GM19025 (cell line): Measurements from ENCODE around the gene SCAF11.
A peak's percentile ranks its signal among the peaks of the same experiment; 100 is the strongest.

Source experiments
- ATAC-seq: cut with Tn5 transposase; IDR thresholded peaks from one replicate; pipeline ENCODE4 v1.9.1; 2021; ENCODE audit warnings: mild to moderate bottlenecking, low read depth, moderate library complexity; ENCODE audit not compliant: unreplicated experiment

The SCAF11 gene

DNA sequence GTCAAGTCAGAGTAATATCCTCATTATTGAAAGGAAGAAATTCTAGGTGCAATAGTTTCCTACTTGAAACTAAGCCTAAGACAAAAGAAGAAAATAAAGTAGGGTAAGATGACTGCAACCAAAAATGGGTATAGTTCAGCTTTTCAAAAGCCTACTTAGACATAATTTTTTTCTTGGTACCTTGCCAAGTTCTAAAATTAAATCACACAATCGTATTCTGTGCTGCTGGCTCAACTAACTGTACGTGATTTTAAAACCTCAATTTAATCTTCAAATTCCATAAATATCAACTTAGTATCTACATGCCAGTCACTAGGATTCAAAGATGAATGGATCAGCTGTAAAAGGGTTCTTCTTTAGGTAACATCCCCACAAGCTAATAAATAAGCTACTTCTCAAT, 56.9 kb downstream of the SCAF11 start:
- no peak for ATAC-seq

DNA sequence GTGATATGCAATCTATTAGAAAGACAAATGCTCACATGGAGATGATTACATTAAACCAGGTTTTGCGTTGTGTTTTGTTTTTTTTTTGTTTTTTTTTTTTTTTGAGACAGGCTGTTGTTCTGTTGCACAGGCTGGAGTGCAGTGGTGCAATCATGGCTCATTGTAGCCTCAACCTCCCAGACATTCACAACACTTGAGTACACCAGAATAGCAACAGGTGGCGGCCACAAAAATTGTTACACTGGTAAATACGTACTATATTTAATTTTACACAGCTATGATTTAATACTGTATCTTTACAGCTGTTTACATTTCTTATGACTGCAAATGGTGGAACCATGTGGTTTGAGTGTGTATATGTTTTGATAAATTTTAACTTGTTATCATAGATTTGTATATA, 60.0 kb downstream of the SCAF11 start:
- no peak for ATAC-seq

DNA sequence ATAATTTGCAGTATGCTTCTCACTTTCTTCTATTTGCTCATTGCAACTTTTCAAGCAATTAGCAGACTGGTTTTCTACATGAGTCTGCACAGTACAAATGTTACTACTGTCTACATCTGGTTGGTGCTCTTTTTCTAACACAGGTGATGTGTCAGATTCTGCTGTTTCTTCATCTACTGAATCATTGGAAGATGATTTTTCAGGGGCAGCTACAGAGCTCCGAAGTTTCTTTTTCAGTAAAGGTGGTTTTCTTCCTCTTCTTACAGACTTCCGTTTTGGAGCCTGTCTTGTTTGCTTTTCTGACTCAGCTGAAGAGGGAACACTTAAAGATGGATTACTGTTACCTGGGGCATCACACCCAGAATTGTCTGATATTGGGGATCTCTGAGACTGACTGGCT, 62.1 kb downstream of the SCAF11 start:
- ATAC-seq = no peak

DNA sequence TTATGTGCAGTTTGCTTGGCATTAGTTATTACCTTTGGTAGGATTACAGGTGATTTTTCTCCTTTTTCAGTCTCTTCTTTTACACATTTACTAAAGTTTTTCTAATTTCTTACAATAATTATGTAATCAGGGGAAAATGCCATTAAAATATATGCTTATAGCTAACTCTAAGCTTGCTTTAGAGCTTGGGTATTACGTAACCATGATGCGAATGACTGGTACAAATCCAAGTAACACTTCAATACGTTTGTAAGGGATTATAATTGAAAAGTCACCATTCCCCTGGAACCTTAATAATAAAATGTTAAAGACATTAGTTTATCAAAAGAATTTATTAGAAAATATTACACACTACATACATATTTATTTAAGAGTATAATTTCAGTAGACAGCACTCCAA, 71.6 kb downstream of the SCAF11 start:
- no peak for ATAC-seq

DNA sequence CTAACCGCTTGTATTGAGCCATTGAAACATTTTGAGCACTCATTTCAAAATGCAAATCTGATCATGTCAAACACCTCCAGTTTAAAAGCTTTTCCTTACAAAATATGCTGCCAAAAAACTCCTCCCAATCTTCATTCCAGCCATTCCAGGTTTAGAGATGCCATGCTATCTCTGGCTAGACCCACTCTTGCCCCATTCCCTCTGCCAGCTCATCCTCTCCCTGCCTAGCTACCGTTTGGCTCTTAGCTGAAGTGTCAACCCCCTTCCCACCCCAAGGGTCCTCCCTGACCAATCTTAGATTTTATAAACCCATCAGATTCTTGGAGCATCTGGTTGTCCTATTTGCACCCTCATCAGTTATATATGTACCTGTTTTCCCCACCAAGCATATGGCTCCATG, 75.0 kb downstream of the SCAF11 start:
- ATAC-seq = no peak

DNA sequence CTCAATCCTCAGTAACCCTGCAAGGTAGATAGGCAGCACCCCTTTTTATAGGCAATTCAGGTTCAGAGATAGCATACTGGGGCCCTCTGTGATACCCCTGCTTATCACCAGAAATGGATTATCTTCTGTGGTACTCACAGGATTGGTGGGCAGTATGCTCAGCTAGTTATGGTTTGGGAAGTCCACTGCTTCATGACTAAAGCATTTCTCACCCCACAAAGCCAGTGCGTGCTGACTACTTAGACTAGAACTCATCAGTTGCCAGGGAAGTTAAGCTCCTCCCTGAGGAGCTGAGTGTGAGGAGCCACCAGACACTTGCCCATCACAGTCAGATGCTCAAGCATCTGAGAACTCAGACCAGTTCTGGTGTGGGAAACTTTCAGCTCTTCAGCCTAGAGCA, 76.3 kb downstream of the SCAF11 start:
- no peak for ATAC-seq

DNA sequence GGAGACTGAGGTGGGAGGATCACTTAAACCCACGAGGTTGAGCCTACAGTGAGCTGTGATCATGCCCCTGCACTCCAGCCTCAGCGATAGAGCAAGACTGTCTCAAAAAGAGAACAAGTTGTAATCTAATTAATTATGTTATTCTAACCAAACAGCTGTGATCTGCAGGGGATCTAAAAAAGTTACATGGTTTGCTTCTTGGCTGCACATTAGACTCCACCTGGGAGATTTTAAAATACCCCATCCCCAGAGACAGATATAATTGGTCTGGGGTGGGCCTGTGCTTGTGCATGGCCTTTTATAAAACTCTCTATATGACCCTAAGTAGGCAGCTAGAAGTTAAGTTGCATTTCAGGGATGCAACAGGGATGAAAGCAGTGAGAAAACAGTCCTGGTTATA, 76.7 kb downstream of the SCAF11 start:
- no peak for ATAC-seq

DNA sequence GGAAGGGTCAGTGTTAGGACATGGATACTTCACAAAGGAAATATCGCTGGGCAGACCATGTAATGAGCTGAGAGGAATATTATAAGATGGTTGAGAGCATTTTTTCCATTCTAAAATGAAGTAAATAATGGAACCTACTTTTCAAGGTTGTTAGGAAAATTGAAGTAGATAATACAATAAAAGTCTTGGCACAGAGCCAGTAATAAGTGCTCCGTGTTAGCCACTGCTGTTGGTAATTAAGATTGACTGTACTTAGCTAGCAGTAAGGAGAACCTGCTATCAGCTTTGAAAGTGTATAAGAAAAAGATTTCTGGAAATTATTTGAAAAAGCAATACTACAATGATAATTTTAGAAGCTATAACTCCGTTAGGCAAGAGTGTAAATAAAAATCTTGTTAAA, 77.6 kb downstream of the SCAF11 start:
- no peak for ATAC-seq

DNA sequence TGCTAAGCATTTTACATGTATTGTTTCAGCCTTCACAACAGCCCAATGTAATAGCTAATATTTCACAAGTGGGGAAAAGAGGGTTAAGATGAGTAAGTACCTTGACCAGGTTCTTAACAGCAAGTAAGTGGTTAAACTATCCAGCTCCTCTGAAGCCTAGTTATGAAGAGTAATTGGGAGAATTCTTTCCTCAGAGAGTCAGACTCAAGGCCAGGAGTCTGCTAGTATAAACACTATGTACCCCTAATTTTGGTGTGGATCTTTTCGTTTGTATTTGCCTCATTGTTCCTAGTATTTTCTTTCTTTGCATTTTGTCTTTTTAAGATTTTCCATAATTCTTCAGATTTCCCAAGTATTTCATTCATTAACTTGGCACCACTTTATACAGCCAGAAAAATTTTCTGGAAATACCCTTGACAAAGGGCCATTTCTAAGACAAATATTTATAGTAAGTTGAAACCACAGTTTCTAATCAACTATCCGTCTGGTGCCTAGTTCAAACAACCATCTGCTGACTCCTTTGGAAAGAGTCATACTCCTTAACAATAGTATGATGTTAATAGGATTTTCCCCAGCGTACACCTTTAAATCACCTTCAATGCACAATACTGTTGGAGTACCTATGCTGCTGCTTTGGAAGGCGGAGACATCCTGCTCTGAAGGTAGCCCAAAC, 81.2 kb downstream of the SCAF11 start:
- no peak for ATAC-seq

DNA sequence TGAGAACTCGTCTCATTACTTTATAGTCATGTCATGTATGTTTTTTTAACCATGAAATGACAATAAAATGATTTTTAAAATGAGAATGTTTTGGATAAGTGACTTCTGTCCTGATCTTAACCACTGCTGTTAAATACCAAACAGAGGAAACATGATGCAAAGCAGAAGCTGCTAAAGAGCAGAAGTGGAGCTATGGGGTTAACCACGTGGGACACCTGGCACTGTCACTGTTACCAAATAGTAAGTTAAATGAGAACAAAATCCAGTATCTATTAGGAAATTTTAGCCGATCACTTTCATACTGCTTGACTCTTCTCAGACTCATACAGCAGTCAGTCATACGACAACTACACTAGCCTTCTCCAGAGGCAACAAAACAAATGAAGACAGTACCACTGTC, 82.4 kb downstream of the SCAF11 start:
- peak; percentile 80 for ATAC-seq

DNA sequence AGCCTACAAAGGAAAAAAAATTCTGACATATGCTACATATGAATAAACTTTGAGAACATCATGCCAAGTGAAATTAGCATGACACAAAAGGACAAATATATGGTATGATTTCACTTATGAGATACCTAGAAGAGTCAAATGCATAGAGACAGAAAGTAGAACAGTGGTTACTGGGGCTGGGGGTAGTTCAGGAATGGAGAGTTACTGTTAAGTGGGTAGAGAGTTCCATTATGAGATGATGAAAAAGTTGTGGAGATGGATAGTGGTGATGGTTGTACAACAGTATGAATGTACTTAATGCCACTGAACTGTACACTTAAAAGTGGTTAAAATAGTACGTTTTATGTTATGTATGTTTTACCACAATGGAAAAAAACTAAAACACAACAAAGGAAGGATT, 92.3 kb downstream of the SCAF11 start:
- ATAC-seq = no peak

DNA sequence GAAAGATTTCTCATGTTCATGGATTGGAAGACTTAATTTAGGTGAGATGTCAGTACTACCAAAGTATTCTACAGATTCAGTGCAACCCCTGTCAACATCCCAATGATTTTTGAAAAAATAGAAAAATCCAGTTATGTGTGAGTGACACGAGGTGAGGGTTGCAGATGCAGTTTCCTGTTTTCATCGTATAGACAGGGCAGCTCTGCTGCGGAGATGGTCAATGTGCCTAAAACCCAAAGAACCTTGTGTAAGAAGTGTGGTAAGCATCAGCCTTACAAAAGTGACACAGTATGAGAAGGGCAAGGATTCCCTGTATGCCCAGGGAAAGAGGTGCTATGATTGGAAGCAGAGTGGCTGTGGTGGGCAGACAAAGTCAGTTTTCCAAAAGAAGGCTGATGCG, 94.4 kb downstream of the SCAF11 start:
- no peak for ATAC-seq

DNA sequence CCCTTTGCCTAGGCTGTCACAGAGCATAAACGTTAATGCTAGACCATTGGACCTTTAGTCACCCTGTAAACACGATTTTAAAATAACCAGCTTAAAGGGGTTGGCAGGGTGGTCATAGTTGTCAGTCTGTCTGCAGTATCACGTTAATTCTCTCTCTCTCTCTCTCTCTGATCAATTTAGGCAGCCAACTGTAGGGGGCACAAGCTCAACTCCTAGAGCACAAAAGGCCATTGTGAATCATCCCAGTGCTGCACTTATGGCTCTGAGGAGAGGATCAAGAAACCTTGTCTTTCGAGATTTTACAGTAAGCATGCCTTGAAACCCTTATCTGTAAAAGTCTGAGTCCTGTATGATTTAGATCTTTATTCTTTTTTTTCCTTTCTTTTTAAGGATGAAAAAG, 97.1 kb downstream of the SCAF11 start:
- no peak for ATAC-seq

DNA sequence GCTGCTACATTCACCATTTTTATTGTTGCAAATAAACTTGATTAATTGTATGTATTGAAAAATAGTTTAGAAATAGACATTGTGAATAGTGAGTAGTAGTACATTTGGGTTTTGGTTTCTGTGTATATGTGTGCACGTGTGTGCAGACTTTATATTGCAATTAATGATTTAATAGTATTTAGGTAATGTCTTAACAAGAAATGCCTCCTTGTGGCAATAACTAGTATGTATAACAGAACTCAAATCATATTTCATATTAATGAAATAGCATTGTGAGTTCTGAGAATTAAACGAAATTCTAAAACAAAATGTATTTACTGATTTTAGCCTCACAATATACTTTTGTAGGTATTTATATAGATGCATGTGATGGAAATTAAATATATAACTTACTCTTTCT, 100.1 kb downstream of the SCAF11 start:
- no peak for ATAC-seq

DNA sequence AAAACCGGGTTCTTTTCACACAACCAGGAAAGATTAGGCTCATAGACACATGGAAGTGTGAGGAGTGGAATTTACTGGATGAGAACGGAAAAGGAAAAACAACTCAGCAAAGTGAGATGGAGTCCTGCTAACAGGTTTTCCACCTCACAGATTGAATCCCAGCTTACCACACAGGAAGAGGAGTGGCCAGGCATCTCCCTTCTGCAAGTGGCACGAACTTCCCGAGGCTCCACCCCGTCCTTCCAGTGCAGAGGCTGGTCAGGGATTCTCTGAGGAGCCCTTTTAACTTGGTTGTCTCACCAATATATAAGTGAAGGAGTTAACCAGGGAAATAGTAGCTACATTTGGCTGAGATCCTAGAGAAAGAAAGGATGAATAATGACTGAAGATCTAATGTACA, 102.8 kb downstream of the SCAF11 start:
- ATAC-seq = no peak

DNA sequence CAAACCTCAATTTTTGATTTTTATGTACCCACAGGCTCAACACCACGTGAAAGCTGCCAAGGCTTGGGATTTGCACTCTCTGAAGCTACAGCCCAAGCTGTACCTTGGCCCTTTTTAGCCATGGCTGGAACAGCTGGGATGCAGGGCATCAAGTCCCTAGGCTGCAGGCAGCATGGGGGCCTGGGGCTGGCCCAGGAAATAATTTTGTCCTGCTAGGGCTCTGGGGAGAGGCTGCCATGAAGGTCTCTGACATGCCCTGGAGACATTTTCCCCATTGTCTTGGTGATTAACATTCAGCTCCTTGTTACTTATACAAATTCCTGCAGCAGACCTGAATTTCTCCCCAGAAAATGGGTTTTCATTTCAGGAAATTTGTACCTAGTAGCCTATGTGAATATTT, 103.7 kb downstream of the SCAF11 start:
- ATAC-seq = no peak

DNA sequence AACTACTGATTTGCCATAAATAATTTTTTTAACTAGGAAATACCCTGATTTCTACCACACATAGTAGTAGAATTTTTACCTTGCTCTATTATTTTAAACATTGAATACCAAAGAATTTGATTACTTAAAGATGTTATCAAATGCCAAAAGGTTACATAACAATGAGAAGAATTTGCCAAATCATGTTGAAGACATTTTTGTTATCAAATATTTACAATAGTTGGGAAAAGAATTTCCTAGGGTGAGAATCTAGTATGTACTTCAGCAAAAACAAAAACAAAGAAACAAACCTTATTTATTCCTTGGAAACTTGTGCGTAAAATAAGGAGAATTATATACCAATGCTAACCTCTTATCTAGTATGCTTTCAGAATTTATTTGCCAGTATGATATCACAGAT, 107.2 kb downstream of the SCAF11 start:
- no peak for ATAC-seq

DNA sequence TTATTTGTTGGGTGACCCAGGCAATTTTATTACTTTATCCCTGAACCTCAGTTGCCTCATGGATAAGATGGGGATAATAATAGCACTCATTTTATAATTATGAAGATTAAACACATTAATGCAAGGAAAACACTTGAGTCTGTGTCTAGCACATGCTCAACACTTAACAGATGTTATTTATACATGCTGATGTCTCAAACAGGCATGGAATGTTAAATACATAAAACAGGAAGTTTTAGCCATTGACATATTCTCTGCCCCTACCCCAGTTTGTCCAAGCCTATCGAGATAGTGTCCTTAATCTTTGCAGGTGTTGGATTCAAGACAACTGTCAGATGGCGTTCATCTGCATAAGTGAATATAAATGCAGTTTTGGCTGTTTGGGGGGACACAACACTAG, 109.8 kb downstream of the SCAF11 start:
- no peak for ATAC-seq

DNA sequence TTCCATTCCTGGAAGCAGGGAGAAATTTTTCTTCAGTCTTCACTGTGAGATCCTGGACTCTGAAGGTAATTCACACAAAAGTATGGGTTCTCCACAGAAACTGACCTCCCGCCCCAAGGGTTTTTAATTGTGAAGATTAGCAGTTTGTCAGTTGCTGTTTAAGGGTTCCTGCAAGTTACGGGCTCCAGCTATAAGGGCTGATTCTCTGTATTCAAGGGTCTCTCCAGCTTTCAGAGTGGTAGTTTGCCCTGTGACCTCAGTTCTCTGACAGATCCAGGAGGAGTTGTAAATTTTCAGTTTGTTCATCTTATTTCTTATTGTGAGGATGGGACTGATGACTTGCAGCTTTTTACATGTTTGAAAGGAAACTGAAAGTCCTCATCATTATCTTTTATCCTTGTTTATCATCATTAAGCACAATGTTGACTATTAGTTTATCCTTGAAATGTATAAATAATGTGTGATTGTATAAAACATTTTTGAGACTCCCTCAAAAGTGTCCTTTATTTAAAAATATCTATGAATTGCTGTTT, 110.9 kb downstream of the SCAF11 start:
- ATAC-seq = no peak

DNA sequence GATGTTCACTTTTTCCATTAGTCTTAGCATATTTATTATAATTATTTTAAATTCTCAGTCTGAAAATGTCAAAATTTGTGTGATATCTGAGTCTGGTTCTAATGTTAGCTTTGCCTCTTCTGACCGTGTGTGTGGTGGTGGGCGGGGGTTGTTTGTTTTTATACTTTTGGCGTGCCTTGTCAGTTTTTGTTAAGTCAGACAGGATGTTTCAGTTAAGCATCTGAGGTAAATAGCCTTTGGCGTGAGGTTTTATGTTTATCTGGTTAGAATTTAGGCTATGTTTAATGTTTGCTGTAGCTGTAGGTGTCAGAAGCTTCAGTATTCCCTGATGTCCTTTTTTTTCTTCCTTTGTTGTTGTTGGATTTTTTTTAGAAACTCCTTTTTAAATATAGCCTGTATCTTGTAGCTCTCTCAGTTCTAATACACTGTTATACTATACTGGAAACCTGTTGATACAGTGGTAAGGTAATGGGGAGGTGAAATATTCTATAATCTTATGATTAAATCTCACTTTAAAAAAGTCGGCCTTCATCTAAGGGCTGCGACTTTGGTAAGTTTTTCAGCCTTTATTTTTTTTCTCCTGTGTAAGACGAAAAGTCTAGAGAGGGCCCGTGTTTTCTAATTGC, 111.6 kb downstream of the SCAF11 start:
- no peak for ATAC-seq

DNA sequence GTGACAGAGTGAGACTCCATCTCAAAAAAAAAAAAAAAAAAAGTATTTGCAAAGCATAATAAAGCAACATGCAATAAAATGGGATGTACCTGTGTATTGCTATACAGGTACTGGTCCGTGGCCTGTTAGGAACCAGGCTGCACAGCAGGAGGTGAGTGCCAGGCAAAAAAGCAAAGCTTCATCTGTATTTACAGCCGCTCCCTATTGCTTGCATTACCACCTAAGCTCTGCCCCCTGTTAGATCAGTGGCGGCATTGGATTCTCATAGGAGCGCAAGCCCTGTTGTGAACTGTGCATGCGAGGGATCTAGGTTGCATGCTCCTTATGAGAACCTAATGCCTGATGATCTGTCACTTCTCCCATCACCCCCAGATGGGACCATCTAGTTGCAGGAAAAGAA, 113.3 kb downstream of the SCAF11 start:
- no peak for ATAC-seq

DNA sequence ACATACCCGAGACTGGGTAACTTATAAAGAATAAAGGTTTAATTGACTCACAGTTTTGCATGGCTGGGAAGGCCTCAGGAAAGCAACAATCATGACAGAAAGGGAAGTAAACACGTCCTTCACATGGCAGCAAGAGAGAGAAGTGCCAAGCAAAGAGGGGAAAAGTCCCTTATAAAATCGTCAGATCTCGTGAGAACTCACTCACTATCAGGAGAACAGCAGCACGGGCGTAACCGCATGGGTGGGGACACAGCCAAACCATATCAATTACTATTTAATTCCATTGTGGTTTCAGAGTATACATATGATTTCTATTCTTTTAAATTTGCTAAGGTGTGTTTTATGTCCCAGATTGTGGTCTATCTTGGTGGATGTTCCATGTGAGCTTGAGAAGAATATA, 117.9 kb downstream of the SCAF11 start:
- no peak for ATAC-seq
